NCI-H748 treated with DMSO at 0.1 percent for 48 hours (cell line): ENCODE results near the gene MCRIP2.
"Not testable (repeated sequence)": the region's sequence is repeated elsewhere in the genome, so short reads cannot be mapped to it uniquely, and the experiment has no call there.

ENCODE experiments used
- DNase-seq: peaks from one replicate; lab custom pipeline; 2025; lab: John Stamatoyannopoulos, UW

MCRIP2 gene

GRCh38 chr16:641326-642188 is at the start of gene MCRIP2:
MCRIP2 (plus strand) TSS chr16:641828; CDS start chr16:641992, 164 bp downstream.
- DNase-seq = peak; percentile 10

- DNase-seq = no peak
Observed at GRCh38 chr16:591892-592517, 49.6 kb upstream of the MCRIP2 start.

GRCh38 chr16:592518-593306 is 48.9 kb upstream of the MCRIP2 start:
- DNase-seq = no peak

- no peak for DNase-seq
Observed at GRCh38 chr16:593406-593805, 48.2 kb upstream of the MCRIP2 start.

GRCh38 chr16:593807-594206 is 47.8 kb upstream of the MCRIP2 start:
- no peak for DNase-seq

GRCh38 chr16:595094-595528 is 46.5 kb upstream of the MCRIP2 start:
- no peak for DNase-seq

- DNase-seq = no peak
Observed at GRCh38 chr16:595942-596735, 45.5 kb upstream of the MCRIP2 start.

- no peak for DNase-seq
Observed at GRCh38 chr16:596736-597060, 44.9 kb upstream of the MCRIP2 start.

- DNase-seq = not testable (repeated sequence)
Observed at GRCh38 chr16:597655-598054, 44.0 kb upstream of the MCRIP2 start.

- no peak for DNase-seq
Observed at GRCh38 chr16:598823-599739, 42.5 kb upstream of the MCRIP2 start.

- no peak for DNase-seq
Observed at GRCh38 chr16:600781-601180, 40.8 kb upstream of the MCRIP2 start.

- no peak for DNase-seq
Observed at GRCh38 chr16:603933-604332, 37.7 kb upstream of the MCRIP2 start.

GRCh38 chr16:606656-607307 is 34.8 kb upstream of the MCRIP2 start:
- no peak for DNase-seq

- no peak for DNase-seq
Observed at GRCh38 chr16:608019-608418, 33.6 kb upstream of the MCRIP2 start.

- DNase-seq = no peak
Observed at GRCh38 chr16:609316-609715, 32.3 kb upstream of the MCRIP2 start.

- DNase-seq = no peak
Observed at GRCh38 chr16:609984-610383, 31.6 kb upstream of the MCRIP2 start.

GRCh38 chr16:610513-611381 is 30.9 kb upstream of the MCRIP2 start:
- no peak for DNase-seq

GRCh38 chr16:615122-615521 is 26.5 kb upstream of the MCRIP2 start:
- DNase-seq = no peak
